ENCODE results near the gene MASP1.

DNA sequence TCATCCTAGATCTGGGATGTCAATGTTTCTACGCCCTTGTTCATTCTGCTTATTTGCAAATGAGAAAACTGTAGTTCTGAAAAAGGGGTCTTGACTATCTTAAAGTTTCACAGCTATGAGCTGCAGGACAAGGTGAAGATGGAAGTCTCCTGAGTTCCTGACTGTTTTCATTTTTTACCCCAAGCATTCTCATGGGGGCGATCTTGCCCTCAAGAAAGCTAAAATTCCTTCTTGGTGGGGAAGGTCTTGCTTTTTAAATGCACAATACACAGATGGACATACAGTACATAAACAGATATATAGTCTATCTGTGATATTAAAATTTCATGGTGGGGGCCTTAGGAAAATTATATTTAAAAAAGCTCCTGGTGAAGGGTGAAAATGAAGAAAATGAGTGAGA, 32.4 kb downstream of the MASP1 start:
- TF ChIP-seq, protein P1, sequence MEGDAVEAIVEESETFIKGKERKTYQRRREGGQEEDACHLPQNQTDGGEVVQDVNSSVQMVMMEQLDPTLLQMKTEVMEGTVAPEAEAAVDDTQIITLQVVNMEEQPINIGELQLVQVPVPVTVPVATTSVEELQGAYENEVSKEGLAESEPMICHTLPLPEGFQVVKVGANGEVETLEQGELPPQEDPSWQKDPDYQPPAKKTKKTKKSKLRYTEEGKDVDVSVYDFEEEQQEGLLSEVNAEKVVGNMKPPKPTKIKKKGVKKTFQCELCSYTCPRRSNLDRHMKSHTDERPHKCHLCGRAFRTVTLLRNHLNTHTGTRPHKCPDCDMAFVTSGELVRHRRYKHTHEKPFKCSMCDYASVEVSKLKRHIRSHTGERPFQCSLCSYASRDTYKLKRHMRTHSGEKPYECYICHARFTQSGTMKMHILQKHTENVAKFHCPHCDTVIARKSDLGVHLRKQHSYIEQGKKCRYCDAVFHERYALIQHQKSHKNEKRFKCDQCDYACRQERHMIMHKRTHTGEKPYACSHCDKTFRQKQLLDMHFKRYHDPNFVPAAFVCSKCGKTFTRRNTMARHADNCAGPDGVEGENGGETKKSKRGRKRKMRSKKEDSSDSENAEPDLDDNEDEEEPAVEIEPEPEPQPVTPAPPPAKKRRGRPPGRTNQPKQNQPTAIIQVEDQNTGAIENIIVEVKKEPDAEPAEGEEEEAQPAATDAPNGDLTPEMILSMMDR (IDR thresholded peaks at IDR 0.05; ENCODE audit: low read length): no peak; the same call in 1 of the 2 replicates
- TF ChIP-seq EZH2 (IDR thresholded peaks at IDR 0.05; ENCODE audit: borderline replicate concordance, low read length): no peak
